OCI-LY7 (cell line): ENCODE results near the gene PCBD1. TPM values are rescaled to one million over a fixed set of nuclear protein-coding genes. Genes with fewer than 3 reads are reported as not detected.

Experiments used
- BruUV-seq: library from RNA; stranded (reverse); fragments of 400-500 nt; replicated peaks from 2 replicates; lab custom pipeline; 2021; lab: Mats Ljungman, UMichigan
- CTCF ChIA-PET: fragments of 300-600 bp; sonication (Branson Sonifier 250); formaldehyde crosslinking; loops from one replicate; lab custom pipeline; 2022; ENCODE audit warnings: antibody characterized with exemption; ENCODE audit not compliant: unreplicated experiment; lab: Charles Lee
- POLR2A ChIA-PET: fragments of 300-600 bp; sonication (Branson Sonifier 250); formaldehyde crosslinking; loops from one replicate; lab custom pipeline; 2022; ENCODE audit warnings: antibody characterized with exemption; lab: Charles Lee
- DNase-seq: peaks from one replicate; pipeline ENCODE4 v3.0.0-alpha.2; 2015; ENCODE audit warnings: low spot score
- H2AFZ ChIP-seq: fragments of 200-600 bp; sonication (generic), shearing (Covaris generic); 2 replicates; pipeline ENCODE4 v1.6.1; 2014; ENCODE audit warnings: mild to moderate bottlenecking, antibody characterized with exemption, low read length, moderate library complexity
- H3K27ac ChIP-seq: fragments of 200-600 bp; sonication (generic); 2 replicates; pipeline ENCODE4 v1.5.1; 2014; ENCODE audit warnings: mixed run types, low read depth, mild to moderate bottlenecking, moderate library complexity, low read length, inconsistent platforms; ENCODE audit not compliant: poor library complexity, severe bottlenecking
- H3K36me3 ChIP-seq: fragments of 200-600 bp; sonication (generic); 2 replicates; pipeline ENCODE4 v1.6.1; 2014; ENCODE audit warnings: mild to moderate bottlenecking, antibody characterized with exemption, low read length, moderate library complexity, mixed read lengths; ENCODE audit not compliant: insufficient read depth
- H3K4me1 ChIP-seq: fragments of 200-600 bp; sonication (generic); 2 replicates; pipeline ENCODE4 v1.5.1; 2014; ENCODE audit warnings: mild to moderate bottlenecking, low read length; ENCODE audit not compliant: insufficient read depth, poor library complexity, severe bottlenecking
- H3K4me2 ChIP-seq: fragments of 200-600 bp; sonication (generic); 2 replicates; pipeline ENCODE4 v1.6.1; 2014; ENCODE audit warnings: mild to moderate bottlenecking, low read length
- H3K4me3 ChIP-seq: fragments of 200-600 bp; sonication (generic); 2 replicates; pipeline ENCODE4 v1.5.1; 2014; ENCODE audit warnings: mild to moderate bottlenecking, low read depth, low read length; ENCODE audit not compliant: poor library complexity, severe bottlenecking
- H3K79me2 ChIP-seq: fragments of 200-600 bp; sonication (generic); 2 replicates; pipeline ENCODE4 v1.6.1; 2016; ENCODE audit warnings: low read depth, mild to moderate bottlenecking, low read length, moderate library complexity, mixed read lengths; ENCODE audit not compliant: insufficient read depth
- H3K9me2 ChIP-seq: fragments of 200-600 bp; sonication (generic); 2 replicates; pipeline ENCODE4 v1.6.1; 2016; ENCODE audit warnings: mild to moderate bottlenecking, low read length, mixed read lengths; ENCODE audit not compliant: insufficient read depth
- H3K9me3 ChIP-seq: fragments of 200-600 bp; sonication (generic); 2 replicates; pipeline ENCODE4 v1.6.1; 2014; ENCODE audit warnings: mild to moderate bottlenecking, mixed run types, low read length, mixed read lengths
- H4K20me1 ChIP-seq: fragments of 200-600 bp; sonication (generic); 2 replicates; pipeline ENCODE4 v1.6.1; 2014; ENCODE audit warnings: mild to moderate bottlenecking, antibody characterized with exemption, low read length, moderate library complexity, mixed read lengths; ENCODE audit not compliant: insufficient read depth
- EZH2phosphoT487 ChIP-seq: fragments of 200-600 bp; sonication (generic); IDR thresholded peaks from 2 replicates; pipeline ENCODE4 v1.6.1; 2018; ENCODE audit warnings: low read depth, borderline replicate concordance, mild to moderate bottlenecking, mixed run types, antibody characterized with exemption, low read length, moderate library complexity, mixed read lengths
- intact Hi-C: fragments of 100-400 bp; cut with micrococcal nuclease; formaldehyde crosslinking; loops from one replicate; pipeline ENCODE4 v1.10.0; 2022; ENCODE audit not compliant: unreplicated experiment
- total RNA-seq, 2 experiments: library from RNA; depleted of rRNA in 1 of 2; stranded (reverse); fragments of >200 nt in 1 of 2; shearing (Covaris generic) in 1 of 2; gene quantifications; 2 replicates each; pipeline ENCODE4 v1.2.3, GENCODE V29; 2014 to 2022
- TF ChIP-seq, protein P1 (sequence below): fragments of 200-600 bp; sonication (generic); conservative IDR thresholded peaks from 2 replicates; pipeline ENCODE4 v1.5.1; 2014; ENCODE audit warnings: mild to moderate bottlenecking, antibody characterized with exemption, low read length, moderate library complexity, mixed read lengths

Gene PCBD1
- total RNA-seq, 2 experiments from 2014 or later = 4.9 to 25.4 TPM

GRCh38 chr10:70885931-70886903, 2.1 kb downstream of the PCBD1 start:
- no peaks in the 10 kb centered on the region for H3K9me2 ChIP-seq
- BruUV-seq = no TSS peak
- no peak overlapping the region for H3K4me3 ChIP-seq
- intact Hi-C loops = no loop called here
- H3K4me2 ChIP-seq = no peak overlapping the region
- no peaks in the 10 kb centered on the region for H3K9me3 ChIP-seq
- H4K20me1 ChIP-seq = no peaks in the 10 kb centered on the region
- H2AFZ ChIP-seq = no peak overlapping the region
- CTCF ChIA-PET = no interaction called here
- no peaks in the 10 kb centered on the region for H3K36me3 ChIP-seq
- TF ChIP-seq EZH2phosphoT487 = no peak
- TF ChIP-seq, protein P1, sequence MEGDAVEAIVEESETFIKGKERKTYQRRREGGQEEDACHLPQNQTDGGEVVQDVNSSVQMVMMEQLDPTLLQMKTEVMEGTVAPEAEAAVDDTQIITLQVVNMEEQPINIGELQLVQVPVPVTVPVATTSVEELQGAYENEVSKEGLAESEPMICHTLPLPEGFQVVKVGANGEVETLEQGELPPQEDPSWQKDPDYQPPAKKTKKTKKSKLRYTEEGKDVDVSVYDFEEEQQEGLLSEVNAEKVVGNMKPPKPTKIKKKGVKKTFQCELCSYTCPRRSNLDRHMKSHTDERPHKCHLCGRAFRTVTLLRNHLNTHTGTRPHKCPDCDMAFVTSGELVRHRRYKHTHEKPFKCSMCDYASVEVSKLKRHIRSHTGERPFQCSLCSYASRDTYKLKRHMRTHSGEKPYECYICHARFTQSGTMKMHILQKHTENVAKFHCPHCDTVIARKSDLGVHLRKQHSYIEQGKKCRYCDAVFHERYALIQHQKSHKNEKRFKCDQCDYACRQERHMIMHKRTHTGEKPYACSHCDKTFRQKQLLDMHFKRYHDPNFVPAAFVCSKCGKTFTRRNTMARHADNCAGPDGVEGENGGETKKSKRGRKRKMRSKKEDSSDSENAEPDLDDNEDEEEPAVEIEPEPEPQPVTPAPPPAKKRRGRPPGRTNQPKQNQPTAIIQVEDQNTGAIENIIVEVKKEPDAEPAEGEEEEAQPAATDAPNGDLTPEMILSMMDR = no peak
- POLR2A ChIA-PET = no interaction called here
- H3K79me2 ChIP-seq = no peaks in the 10 kb centered on the region
- DNase-seq = no peak
- H3K4me1 ChIP-seq = peaks cover 5% of the 10 kb centered on the region
- H3K27ac ChIP-seq = no peak overlapping the region

DNA sequence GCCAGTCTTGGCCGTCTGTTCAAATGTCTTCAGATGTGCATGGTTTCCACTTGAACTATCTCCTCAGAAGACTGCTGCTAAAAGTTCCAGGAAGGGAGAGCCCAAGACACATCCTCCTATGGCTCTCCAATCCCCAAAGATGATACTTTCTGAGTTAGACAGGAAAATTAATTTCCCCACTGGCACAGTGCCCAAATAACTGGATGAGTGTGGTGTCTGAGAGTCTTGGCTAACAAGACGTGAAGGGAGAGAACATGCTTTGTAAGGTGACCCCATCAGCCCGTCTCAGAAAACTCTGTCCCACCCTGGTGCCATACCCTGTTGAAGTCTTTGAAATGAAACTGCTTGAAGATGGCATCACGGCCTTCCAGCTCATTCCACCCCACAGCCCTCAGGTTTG, 2.9 kb downstream of the PCBD1 start:
- no peak for TF ChIP-seq EZH2phosphoT487
- no peak overlapping the region for H2AFZ ChIP-seq
- intact Hi-C loops = no loop called here
- H3K9me3 ChIP-seq = no peaks in the 10 kb centered on the region
- H3K27ac ChIP-seq = no peak overlapping the region
- H3K4me1 ChIP-seq = peaks cover 5% of the 10 kb centered on the region
- ChIA-PET POLR2A (no interaction called here), CTCF (no interaction called here)
- H3K4me3 ChIP-seq = no peak overlapping the region
- DNase-seq = no peak
- no peaks in the 10 kb centered on the region for H3K79me2 ChIP-seq
- H3K9me2 ChIP-seq = no peaks in the 10 kb centered on the region
- no peak overlapping the region for H3K4me2 ChIP-seq
- no peaks in the 10 kb centered on the region for H3K36me3 ChIP-seq
- no TSS peak for BruUV-seq
- no peaks in the 10 kb centered on the region for H4K20me1 ChIP-seq

DNA sequence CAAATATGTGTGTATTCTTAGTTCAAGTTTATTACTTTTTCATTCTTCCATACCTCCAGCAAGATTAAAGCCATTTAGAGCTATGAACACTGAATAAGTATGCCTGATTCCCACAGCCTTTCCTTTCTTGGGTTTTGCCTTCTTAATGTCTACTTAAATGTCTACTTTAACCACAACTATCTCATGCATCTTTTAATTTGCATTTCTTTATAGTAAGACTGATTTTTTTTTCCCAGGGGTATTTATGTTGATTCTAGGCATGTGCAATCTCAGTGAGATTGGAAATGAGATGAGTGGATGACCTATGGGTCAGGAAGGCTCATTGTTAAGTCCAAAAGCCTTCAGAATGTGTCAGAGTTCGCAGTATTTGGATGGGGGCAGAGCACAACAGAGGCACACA, 3.6 kb downstream of the PCBD1 start:
- DNase-seq = no peak
- no peaks in the 10 kb centered on the region for H4K20me1 ChIP-seq
- no peak overlapping the region for H3K27ac ChIP-seq
- no peak overlapping the region for H3K4me2 ChIP-seq
- no peaks in the 10 kb centered on the region for H3K79me2 ChIP-seq
- TF ChIP-seq EZH2phosphoT487 = no peak
- TF ChIP-seq, protein P1 = no peak
- H3K4me1 ChIP-seq = peaks cover 5% of the 10 kb centered on the region
- no peaks in the 10 kb centered on the region for H3K9me2 ChIP-seq
- intact Hi-C loops = no loop called here
- POLR2A ChIA-PET = no interaction called here
- no peak overlapping the region for H2AFZ ChIP-seq
- H3K4me3 ChIP-seq = no peak overlapping the region
- no TSS peak for BruUV-seq
- H3K36me3 ChIP-seq = no peaks in the 10 kb centered on the region
- CTCF ChIA-PET = no interaction called here
- no peaks in the 10 kb centered on the region for H3K9me3 ChIP-seq
